K562 (cell line): ENCODE data around the gene GADD45GIP1. TPM values are rescaled to one million over a fixed set of nuclear protein-coding genes. Genes with fewer than 3 reads are reported as not detected.

Experiments
- ATAC-seq: fragments of 200-7000 bp; cut with Tn5 transposase; 3 replicates; pipeline ENCODE4 v1.9.1; 2020; ENCODE audit warnings: moderate library complexity
- BruUV-seq: library from RNA; stranded (reverse); fragments of 400-500 nt; replicated peaks from 2 replicates; lab custom pipeline; 2021; lab: Mats Ljungman, UMichigan
- CTCF ChIA-PET: fragments of 300-600 bp; formaldehyde crosslinking; extraction: SDS; loops from one replicate; lab custom pipeline; 2021; ENCODE audit warnings: low intra/inter-chr PET ratio; lab: Yijun Ruan, JAX
- POLR2A ChIA-PET: fragments of 300-600, 350-650 bp; sonication (Branson Sonifier 250); formaldehyde crosslinking; extraction: SDS; loops from one replicate; lab custom pipeline; 2021; ENCODE audit warnings: antibody characterized with exemption, inconsistent platforms; lab: Yijun Ruan, JAX
- DNase-seq, 4 experiments: peaks; one replicate each; pipeline versions ENCODE4 v3.0.0 to v3.0.0-alpha.2; 2011 to 2018; ENCODE audit warnings: low spot score in 3 of 4, mixed read lengths in 3 of 4; ENCODE audit errors: extremely low read depth in 1 of 4
- FAIRE-seq: peaks from 2 replicates; lab custom pipeline; 2011; peaks lifted over from hg19 to GRCh38; lab: Jason Lieb, UNC
- H2AFZ ChIP-seq: 2 replicates; pipeline ENCODE4 v1.6.0; 2011; ENCODE audit warnings: low read depth, low read length, control low read depth, inconsistent platforms
- H3K27ac ChIP-seq: fragments of 200-600 bp; 3 replicates; pipeline ENCODE4 v1.8.0; 2011; ENCODE audit warnings: low read depth, mild to moderate bottlenecking, control low read depth, inconsistent platforms, low read length, moderate library complexity, mixed read lengths; ENCODE audit errors: extremely low read depth
- H3K27me3 ChIP-seq, 2 experiments: fragments of 300-600 bp in 1 of 2; 2 replicates in 1 of 2; 3 replicates in 1 of 2; pipeline versions ENCODE4 v1.6.0 to v1.8.0; 2011; ENCODE audit warnings: inconsistent platforms in 2 of 2, low read length in 2 of 2, mild to moderate bottlenecking in 1 of 2, mixed read lengths in 1 of 2, moderate library complexity in 1 of 2; ENCODE audit not compliant: control insufficient read depth in 2 of 2, insufficient read depth in 2 of 2
- H3K36me3 ChIP-seq: fragments of 300-600 bp; 3 replicates; pipeline ENCODE4 v1.8.0; 2011; ENCODE audit warnings: mild to moderate bottlenecking, low read length, inconsistent platforms; ENCODE audit not compliant: control insufficient read depth, insufficient read depth
- H3K4me1 ChIP-seq, 2 experiments: fragments of 200-600 bp in 1 of 2; replicated peaks in 1 of 2; 2 replicates in 1 of 2; 3 replicates in 1 of 2; pipeline versions ENCODE4 v1.5.1 to v1.8.0; 2011; ENCODE audit warnings: inconsistent platforms in 2 of 2, low read length in 2 of 2, mild to moderate bottlenecking in 1 of 2, mixed read lengths in 1 of 2, moderate library complexity in 1 of 2; ENCODE audit not compliant: control insufficient read depth in 2 of 2, insufficient read depth in 2 of 2
- H3K4me2 ChIP-seq: 2 replicates; pipeline ENCODE4 v1.6.1; 2011; ENCODE audit warnings: low read length, control low read depth, inconsistent platforms, mixed read lengths; ENCODE audit not compliant: insufficient read depth
- H3K4me3 ChIP-seq: fragments of 200-600 bp; sonication (generic), shearing (Covaris generic); 2 replicates; pipeline ENCODE4 v1.5.1; 2016; ENCODE audit warnings: control low read depth, inconsistent platforms
- H3K79me2 ChIP-seq: fragments of 200-600 bp; 3 replicates; pipeline ENCODE4 v1.8.0; 2011; ENCODE audit warnings: low read length, inconsistent platforms; ENCODE audit not compliant: control insufficient read depth, insufficient read depth
- H3K9ac ChIP-seq, 2 experiments: 2 replicates each; pipeline versions ENCODE4 v1.6.0 to v1.6.1; 2011; ENCODE audit warnings: low read depth in 2 of 2, low read length in 2 of 2, control low read depth in 1 of 2, inconsistent platforms in 1 of 2, mild to moderate bottlenecking in 1 of 2, mixed read lengths in 1 of 2; ENCODE audit not compliant: insufficient read depth in 1 of 2
- H3K9me1 ChIP-seq: one replicate; pipeline ENCODE4 v1.6.0; 2011; ENCODE audit warnings: inconsistent platforms, mild to moderate bottlenecking, low read length, moderate library complexity; ENCODE audit not compliant: control insufficient read depth, insufficient read depth
- H3K9me3 ChIP-seq: replicated peaks from 2 replicates; pipeline ENCODE4 v1.5.1; 2011; ENCODE audit warnings: low read depth, low read length, inconsistent platforms; ENCODE audit not compliant: control insufficient read depth, insufficient read depth
- H4K20me1 ChIP-seq: replicated peaks from 2 replicates; pipeline ENCODE4 v1.6.1; 2011; ENCODE audit warnings: low read length, inconsistent platforms, mixed read lengths; ENCODE audit not compliant: control insufficient read depth, insufficient read depth
- ARID1B ChIP-seq: fragments of 450-650 bp; IDR thresholded peaks from 2 replicates; pipeline ENCODE4 v1.6.1; 2016; ENCODE audit warnings: antibody characterized with exemption, mild to moderate bottlenecking, inconsistent platforms
- HLTF ChIP-seq: fragments of 450-650 bp; IDR thresholded peaks from 2 replicates; pipeline ENCODE4 v1.6.1; 2016
- KAT7 ChIP-seq: sonication (generic); formaldehyde crosslinking; IDR thresholded peaks from 2 replicates; pipeline ENCODE4 v1.8.0; 2022; ENCODE audit warnings: missing genetic modification reagents, mild to moderate bottlenecking, borderline replicate concordance
- RB1 ChIP-seq: fragments of 450-650 bp; IDR thresholded peaks from 2 replicates; pipeline ENCODE4 v1.6.1; 2017; ENCODE audit warnings: low read depth, mild to moderate bottlenecking
- SRSF3 ChIP-seq: fragments of 200-400 bp; formaldehyde crosslinking; IDR thresholded peaks from 2 replicates; pipeline ENCODE4 v1.6.1; 2016; ENCODE audit warnings: mild to moderate bottlenecking, low read length, moderate library complexity; ENCODE audit not compliant: insufficient read depth
- ZNF165 ChIP-seq: fragments of 250-450 bp; sonication (Bioruptor Pico); IDR thresholded peaks from 2 replicates; pipeline ENCODE4 v1.4.0; 2020; ENCODE audit warnings: borderline replicate concordance
- ZNF584 ChIP-seq: fragments of 200-800 bp; sonication (Bioruptor generic); IDR thresholded peaks from 2 replicates; pipeline ENCODE4 v1.6.1; 2016; ENCODE audit warnings: low read depth, mild to moderate bottlenecking, missing genetic modification characterization, missing compliant biosample characterization
- WGBS: fragments of 100-300 bp; shearing (Covaris generic); methylation state at CpG from one replicate; pipeline ENCODE4 v1.1.6; 2016; ENCODE audit warnings: low coverage, mixed read lengths; ENCODE audit not compliant: insufficient coverage; ENCODE audit errors: missing lambda C conversion rate; 5-methylcytosine and 5-hydroxymethylcytosine counted together
- in situ Hi-C: fragments of 300-500 bp; cut with MboI; formaldehyde crosslinking; loops from 4 replicates; pipeline ENCODE4 v1.15.0; 2018; ENCODE audit warnings: inconsistent platforms, mixed read lengths
- intact Hi-C: fragments of 100-400 bp; cut with micrococcal nuclease; formaldehyde crosslinking; loops from 2 replicates; pipeline ENCODE4 v1.14.2; 2022
- polyA plus RNA-seq, 8 experiments: library from polyadenylated mRNA; depleted of rRNA in 4 of 8; stranded (reverse) in 5 of 8; unstranded in 3 of 8; fragments of >200 nt; fragmentation: Nextera tagmentation in 2 of 8; fragmentation: Illumina TruSeq in 1 of 8; extraction: Ambion mirVana in 2 of 8; extraction: Trizol in 1 of 8; gene quantifications; 2 replicates each; pipeline versions ENCODE4 v1.2.1 to v1.2.3, GENCODE V29; 2011 to 2014; ENCODE audit warnings: inconsistent platforms in 1 of 8, missing spikeins in 1 of 8
- total RNA-seq, 7 experiments: library from RNA; depleted of rRNA in 6 of 7; stranded (reverse); fragments of >200 nt in 6 of 7; fragmentation: Illumina TruSeq in 2 of 7; extraction: Trizol in 2 of 7; gene quantifications; 2 replicates each; pipeline versions ENCODE4 v1.2.1 to v1.2.3, GENCODE V29; 2011 to 2021; ENCODE audit warnings: low replicate concordance in 1 of 7
- TF ChIP-seq, protein P1 (sequence below), 2 experiments: fragments of 450-650 bp; conservative IDR thresholded peaks; 2 replicates each; pipeline ENCODE4 v1.6.1; 2017; ENCODE audit warnings: mild to moderate bottlenecking in 2 of 2, moderate library complexity in 2 of 2
- TF ChIP-seq, protein P2 (sequence below): sonication (generic); formaldehyde crosslinking; IDR thresholded peaks from 2 replicates; pipeline ENCODE4 v1.8.0; 2022; ENCODE audit warnings: mild to moderate bottlenecking, low read depth, missing genetic modification reagents
- TF ChIP-seq, protein P3 (sequence below), 2 experiments: IDR thresholded peaks; 2 replicates each; pipeline ENCODE4 v1.6.1; 2011; ENCODE audit warnings: borderline replicate concordance in 1 of 2, control low read depth in 1 of 2, low read depth in 1 of 2, low read length in 1 of 2, mild to moderate bottlenecking in 1 of 2, mixed read lengths in 1 of 2, moderate library complexity in 1 of 2; ENCODE audit not compliant: insufficient read depth in 1 of 2, insufficient read length in 1 of 2, poor library complexity in 1 of 2, severe bottlenecking in 1 of 2; ENCODE audit errors: extremely low read depth in 1 of 2
- TF ChIP-seq, protein P4 (sequence below): sonication (generic); formaldehyde crosslinking; IDR thresholded peaks from 2 replicates; pipeline ENCODE4 v1.9.0; 2022; ENCODE audit warnings: mild to moderate bottlenecking, missing genetic modification reagents

The GADD45GIP1 gene
- total and polyA plus RNA-seq, 9 of the 15 experiments (the other 6 are each of a cell fraction or from before 2014, with no cell fraction given) = 5.1 to 161 (median 29.2) TPM

DNA sequence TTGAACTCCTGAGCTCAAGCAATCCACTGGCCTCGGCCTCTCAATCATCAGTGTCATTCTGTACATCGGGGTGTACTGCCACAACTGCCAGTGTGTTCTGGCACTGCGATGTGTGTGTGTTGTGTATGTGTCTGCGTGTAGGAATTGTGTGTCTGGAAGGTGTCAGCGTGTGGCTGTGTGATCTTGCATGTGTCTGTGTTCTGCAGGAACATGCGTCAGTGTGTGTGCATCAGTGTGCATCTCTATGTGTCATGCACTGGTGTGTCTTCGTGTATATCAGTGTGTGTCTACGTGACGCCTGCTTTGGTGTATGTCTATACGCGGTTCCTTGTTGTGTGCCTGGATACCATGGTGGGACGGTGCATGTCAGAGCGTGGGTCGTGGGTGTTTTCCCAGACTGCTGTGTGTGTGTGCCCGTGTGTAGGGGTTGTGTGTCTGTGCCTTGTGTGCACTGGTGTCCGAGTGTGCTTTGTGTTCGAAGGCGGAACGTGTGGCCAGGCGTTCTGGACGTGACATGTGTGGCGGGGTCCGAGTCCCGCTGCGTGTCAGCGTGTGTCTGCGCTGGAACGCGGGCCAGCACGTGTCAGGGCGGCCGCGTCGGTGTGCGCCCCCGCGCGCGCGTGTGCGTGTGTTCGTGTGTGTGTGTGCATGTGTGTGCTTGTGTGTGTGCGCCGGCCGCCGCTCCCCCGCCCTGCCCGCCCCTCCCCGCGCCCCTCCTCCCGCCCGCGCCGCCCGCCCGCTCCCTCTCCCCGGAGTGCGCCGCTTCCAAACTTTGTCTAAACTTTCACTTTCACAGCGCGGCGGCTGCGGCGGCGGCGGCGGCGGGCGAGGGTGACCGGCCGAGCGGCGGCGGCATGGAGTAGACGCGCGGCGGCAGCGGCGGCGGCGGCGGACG lies 37.9 kb upstream of the GADD45GIP1 start, which contains the start of gene NFIX:
NFIX (plus strand) TSS at position 775 of the 895 bp plus-strand sequence. CDS start 363 bp downstream, outside the sequence.
- Histone ChIP-seq H3K79me2 (peaks cover 35% of the 10 kb centered on the region), H3K36me3 (peaks cover 13% of the 10 kb centered on the region; the same call in 1 of the 3 replicates), H4K20me1 (no peaks in the 10 kb centered on the region; the same call in 1 of the 2 replicates), H3K9ac (peak within 1 kb of the TSS; percentile 77 to 99), H3K4me3 (peak within 1 kb of the TSS; percentile 64), H3K9me1 (no peaks in the 10 kb centered on the region), H3K4me1 (peaks cover 5 to 45% of the 10 kb centered on the region in 2 experiments; a peak in 4 of 5 replicates), H3K4me2 (peak within 1 kb of the TSS; percentile 85), H3K27ac (peak within 1 kb of the TSS; percentile 82), H2AFZ (peak within 1 kb of the TSS; percentile 100), H3K27me3 (no peaks in the 10 kb centered on the region; a peak in 1 of 5 replicates), H3K9me3 (no peaks in the 10 kb centered on the region)
- intact Hi-C loops = no loop called here
- in situ Hi-C loops = no loop called here
- no TSS peak for BruUV-seq
- ATAC-seq (peak; percentile 31), FAIRE-seq (peak; percentile 90), DNase-seq (peak; percentile 73 to 84 (median 79))
- WGBS = 24% methylated on average over 41 of the region's 84 CpGs
- CTCF ChIA-PET = no interaction called here
- POLR2A ChIA-PET = interaction anchor here (0.6 kb wide), 2 partner anchors 97 to 264 kb away, joined by 3 read pairs; no protein-coding TSS in a partner anchor
- TF ChIP-seq, protein P1, sequence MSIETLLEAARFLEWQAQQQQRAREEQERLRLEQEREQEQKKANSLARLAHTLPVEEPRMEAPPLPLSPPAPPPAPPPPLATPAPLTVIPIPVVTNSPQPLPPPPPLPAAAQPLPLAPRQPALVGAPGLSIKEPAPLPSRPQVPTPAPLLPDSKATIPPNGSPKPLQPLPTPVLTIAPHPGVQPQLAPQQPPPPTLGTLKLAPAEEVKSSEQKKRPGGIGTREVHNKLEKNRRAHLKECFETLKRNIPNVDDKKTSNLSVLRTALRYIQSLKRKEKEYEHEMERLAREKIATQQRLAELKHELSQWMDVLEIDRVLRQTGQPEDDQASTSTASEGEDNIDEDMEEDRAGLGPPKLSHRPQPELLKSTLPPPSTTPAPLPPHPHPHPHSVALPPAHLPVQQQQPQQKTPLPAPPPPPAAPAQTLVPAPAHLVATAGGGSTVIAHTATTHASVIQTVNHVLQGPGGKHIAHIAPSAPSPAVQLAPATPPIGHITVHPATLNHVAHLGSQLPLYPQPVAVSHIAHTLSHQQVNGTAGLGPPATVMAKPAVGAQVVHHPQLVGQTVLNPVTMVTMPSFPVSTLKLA (conservative IDR thresholded peaks at IDR 0.05) = peak in 1 of 2 experiments; percentile 84; a peak in 3 of 4 replicates
- TF ChIP-seq, protein P2, sequence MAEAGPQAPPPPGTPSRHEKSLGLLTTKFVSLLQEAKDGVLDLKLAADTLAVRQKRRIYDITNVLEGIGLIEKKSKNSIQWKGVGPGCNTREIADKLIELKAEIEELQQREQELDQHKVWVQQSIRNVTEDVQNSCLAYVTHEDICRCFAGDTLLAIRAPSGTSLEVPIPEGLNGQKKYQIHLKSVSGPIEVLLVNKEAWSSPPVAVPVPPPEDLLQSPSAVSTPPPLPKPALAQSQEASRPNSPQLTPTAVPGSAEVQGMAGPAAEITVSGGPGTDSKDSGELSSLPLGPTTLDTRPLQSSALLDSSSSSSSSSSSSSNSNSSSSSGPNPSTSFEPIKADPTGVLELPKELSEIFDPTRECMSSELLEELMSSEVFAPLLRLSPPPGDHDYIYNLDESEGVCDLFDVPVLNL = peak; percentile 83
- peak; percentile 49; the same call in 1 of the 2 replicates for TF ChIP-seq HLTF
- 0 out of 2 replicates have a peak, but pooled peaks have one; percentile 32 for TF ChIP-seq KAT7
- peak; percentile 43 for TF ChIP-seq ARID1B
- TF ChIP-seq, protein P3, sequence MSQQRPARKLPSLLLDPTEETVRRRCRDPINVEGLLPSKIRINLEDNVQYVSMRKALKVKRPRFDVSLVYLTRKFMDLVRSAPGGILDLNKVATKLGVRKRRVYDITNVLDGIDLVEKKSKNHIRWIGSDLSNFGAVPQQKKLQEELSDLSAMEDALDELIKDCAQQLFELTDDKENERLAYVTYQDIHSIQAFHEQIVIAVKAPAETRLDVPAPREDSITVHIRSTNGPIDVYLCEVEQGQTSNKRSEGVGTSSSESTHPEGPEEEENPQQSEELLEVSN (IDR thresholded peaks at IDR 0.05; ENCODE audit: borderline replicate concordance in 1 of 2, extremely low read depth in 1 of 2, insufficient read depth in 1 of 2, insufficient read length in 1 of 2, low read depth in 1 of 2, low read length in 1 of 2, poor library complexity in 1 of 2, severe bottlenecking in 1 of 2) = peak; percentile 74 to 83
- TF ChIP-seq, protein P4, sequence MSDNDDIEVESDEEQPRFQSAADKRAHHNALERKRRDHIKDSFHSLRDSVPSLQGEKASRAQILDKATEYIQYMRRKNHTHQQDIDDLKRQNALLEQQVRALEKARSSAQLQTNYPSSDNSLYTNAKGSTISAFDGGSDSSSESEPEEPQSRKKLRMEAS (CRISPR knock-in tag) = peak; percentile 96
- no peak for TF ChIP-seq ZNF584 (CRISPR knock-in tag)
- no peak for TF ChIP-seq SRSF3
- no peak for TF ChIP-seq ZNF165
- 0 out of 2 replicates have a peak, but pooled peaks have one; percentile 40 for TF ChIP-seq RB1
